Activated naive CD8-positive, alpha-beta T cell treated with anti-CD3 and anti-CD28 coated beads, Interleukin-2, amount 50 U/mL, for 24 hours (primary cell): Measurements from ENCODE around the gene RAP1GDS1.
A peak's percentile ranks its signal among the peaks of the same experiment; 100 is the strongest.

ENCODE experiments used
- ATAC-seq: fragments of 150-1000 bp; cut with Tn5 transposase; one replicate; pipeline ENCODE4 v1.10.0; 2021
- DNase-seq: peaks from one replicate; pipeline ENCODE4 v3.0.0; 2021
- H3K27ac Mint-ChIP-seq: one replicate; pipeline ENCODE4 v1.8.0; 2021; ENCODE audit warnings: mild to moderate bottlenecking, mixed read lengths
- H3K27me3 Mint-ChIP-seq: one replicate; pipeline ENCODE4 v1.8.0; 2021; ENCODE audit warnings: mixed read lengths
- H3K36me3 Mint-ChIP-seq: one replicate; pipeline ENCODE4 v1.8.0; 2021; ENCODE audit warnings: low read depth, mixed read lengths
- H3K4me1 Mint-ChIP-seq: one replicate; pipeline ENCODE4 v1.8.0; 2021; ENCODE audit warnings: mixed read lengths
- H3K4me3 Mint-ChIP-seq: one replicate; pipeline ENCODE4 v1.8.0; 2021; ENCODE audit warnings: mild to moderate bottlenecking, moderate library complexity, mixed read lengths
- H3K9me3 Mint-ChIP-seq: one replicate; pipeline ENCODE4 v1.8.0; 2021; ENCODE audit warnings: mixed read lengths

Gene RAP1GDS1

DNA sequence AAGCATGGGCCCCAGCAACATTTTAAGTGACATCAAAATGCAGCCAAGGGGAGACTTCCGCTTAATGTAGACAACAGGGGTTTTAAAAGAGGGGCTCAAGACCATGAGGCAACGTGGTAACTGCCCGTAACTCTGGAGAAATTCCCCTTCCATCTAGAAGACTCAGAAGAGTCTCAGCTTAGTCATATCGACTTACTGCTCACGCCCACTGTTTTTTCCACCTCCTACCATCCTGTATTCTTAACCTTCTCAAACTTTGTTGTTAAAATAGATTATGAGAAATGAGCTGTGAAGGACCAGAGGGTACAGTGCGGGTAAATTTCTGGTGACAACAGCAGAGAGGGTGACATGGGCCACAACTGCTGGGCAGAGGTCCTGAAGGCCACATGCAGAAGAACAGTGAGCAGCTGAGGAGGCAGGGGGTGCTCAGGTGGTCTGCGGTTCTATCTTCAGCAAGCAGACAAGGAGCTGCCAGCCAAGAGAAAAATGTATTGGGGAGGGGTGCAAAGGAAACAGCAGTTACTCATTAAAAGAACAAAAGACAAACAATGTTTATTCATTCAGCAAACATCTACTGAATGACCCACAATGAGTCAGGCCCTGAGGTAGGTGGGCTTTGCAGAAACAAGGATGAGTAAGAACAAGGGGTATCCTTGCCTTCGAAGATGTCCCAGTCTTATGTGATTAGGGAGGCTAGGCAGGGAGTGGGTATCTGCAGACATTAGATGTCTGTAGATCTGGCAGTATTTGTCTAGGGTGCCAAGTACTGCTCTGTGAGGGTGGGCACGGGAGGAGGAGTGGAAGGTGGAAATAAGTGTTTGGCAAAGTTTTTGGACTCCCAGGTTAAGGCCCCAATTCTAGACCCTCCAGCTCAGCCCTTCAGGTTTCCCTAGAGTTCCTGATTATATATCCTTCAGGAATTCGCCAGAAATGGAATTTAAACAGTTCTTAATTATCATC, 221.9 kb downstream of the RAP1GDS1 start:
- Mint-ChIP-seq H3K4me1 (peaks cover 71% of the 10 kb centered on the region), H3K4me3 (peak overlapping the region; percentile 60)
- peak; percentile 87 for ATAC-seq

DNA sequence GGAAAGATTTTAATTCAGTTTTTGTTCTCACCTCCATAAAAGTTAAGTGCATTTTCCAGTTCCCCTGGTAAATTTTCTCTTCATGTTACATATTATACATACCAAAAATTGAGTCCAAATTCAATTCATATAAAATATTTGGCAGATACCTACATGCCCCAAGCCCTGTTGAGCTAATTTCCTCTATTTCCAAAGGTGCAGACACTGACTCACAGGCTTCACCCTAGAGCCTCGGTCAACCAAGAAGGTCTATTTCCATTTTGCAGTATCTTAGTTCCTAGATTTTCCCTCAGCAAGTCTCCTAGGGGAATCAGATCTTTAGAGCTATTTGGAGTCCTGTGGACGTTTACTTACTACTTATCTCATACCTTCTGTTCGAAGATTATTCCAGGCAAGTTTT, 222.8 kb downstream of the RAP1GDS1 start:
- peaks cover 68% of the 10 kb centered on the region for H3K4me1 Mint-ChIP-seq
- peaks cover 15% of the 10 kb centered on the region for H3K36me3 Mint-ChIP-seq
- ATAC-seq, result no peak
- no peaks in the 10 kb centered on the region for H3K9me3 Mint-ChIP-seq
- peak overlapping the region; percentile 99 for H3K27ac Mint-ChIP-seq
- H3K4me3 Mint-ChIP-seq, result peak overlapping the region; percentile 4
- DNase-seq, result no peak
- H3K27me3 Mint-ChIP-seq, result no peaks in the 10 kb centered on the region

More for the DNA sequence above, 221.9 kb downstream of the RAP1GDS1 start:
- Mint-ChIP-seq H3K9me3 (no peaks in the 10 kb centered on the region), H3K27me3 (no peaks in the 10 kb centered on the region), H3K36me3 (peaks cover 19% of the 10 kb centered on the region), H3K27ac (peak overlapping the region; percentile 99)
- DNase-seq, result peak; percentile 39

DNA sequence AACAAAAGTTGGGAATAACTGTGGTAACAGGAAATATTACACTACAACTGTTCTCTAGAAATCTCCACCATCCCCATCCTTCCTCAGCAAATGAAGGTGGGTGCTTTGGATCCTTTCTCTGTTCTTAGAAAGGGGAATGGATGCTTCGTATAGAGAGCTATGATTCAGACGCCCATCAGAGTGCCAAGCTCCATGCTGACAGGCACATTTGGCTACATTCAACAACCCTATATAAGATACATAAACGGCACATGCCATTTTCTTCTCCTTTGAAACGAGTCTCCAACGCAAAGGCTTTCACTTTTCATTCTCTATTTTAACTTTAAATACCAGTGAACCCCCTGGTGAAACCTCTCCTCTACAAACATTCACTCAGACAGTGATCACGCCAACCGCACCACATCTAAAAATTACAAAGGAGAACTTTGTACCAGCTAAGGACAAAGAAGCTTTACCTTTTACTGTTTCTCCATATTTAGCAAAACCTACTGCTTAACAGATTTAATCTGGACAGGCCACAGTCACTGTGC, 224.7 kb downstream of the RAP1GDS1 start:
- H3K27me3 Mint-ChIP-seq, result no peaks in the 10 kb centered on the region
- ATAC-seq (peak; percentile 5), DNase-seq (no peak)
- H3K36me3 Mint-ChIP-seq, result peaks cover 20% of the 10 kb centered on the region
- peak overlapping the region; percentile 66 for H3K27ac Mint-ChIP-seq
- no peaks in the 10 kb centered on the region for H3K9me3 Mint-ChIP-seq
- peak overlapping the region; percentile 22 for H3K4me3 Mint-ChIP-seq
- H3K4me1 Mint-ChIP-seq, result peaks cover 58% of the 10 kb centered on the region

GRCh38 chr4:98490251-98490650, 229.1 kb downstream of the RAP1GDS1 start:
- DNase-seq (no peak), ATAC-seq (no peak)
- H3K4me3 Mint-ChIP-seq, result no peak overlapping the region
- no peaks in the 10 kb centered on the region for H3K9me3 Mint-ChIP-seq
- H3K27me3 Mint-ChIP-seq, result no peaks in the 10 kb centered on the region
- peaks cover 13% of the 10 kb centered on the region for H3K36me3 Mint-ChIP-seq
- peaks cover 34% of the 10 kb centered on the region for H3K4me1 Mint-ChIP-seq
- no peak overlapping the region for H3K27ac Mint-ChIP-seq

- no peak overlapping the region for H3K4me3 Mint-ChIP-seq
- peaks cover 5% of the 10 kb centered on the region for H3K36me3 Mint-ChIP-seq
- H3K4me1 Mint-ChIP-seq, result peaks cover 17% of the 10 kb centered on the region
- DNase-seq, result no peak
- no peaks in the 10 kb centered on the region for H3K27me3 Mint-ChIP-seq
- H3K27ac Mint-ChIP-seq, result no peak overlapping the region
- ATAC-seq, result no peak
- no peaks in the 10 kb centered on the region for H3K9me3 Mint-ChIP-seq
These were observed 230.8 kb downstream of the RAP1GDS1 start for GRCh38 chr4:98491899-98492559.

DNA sequence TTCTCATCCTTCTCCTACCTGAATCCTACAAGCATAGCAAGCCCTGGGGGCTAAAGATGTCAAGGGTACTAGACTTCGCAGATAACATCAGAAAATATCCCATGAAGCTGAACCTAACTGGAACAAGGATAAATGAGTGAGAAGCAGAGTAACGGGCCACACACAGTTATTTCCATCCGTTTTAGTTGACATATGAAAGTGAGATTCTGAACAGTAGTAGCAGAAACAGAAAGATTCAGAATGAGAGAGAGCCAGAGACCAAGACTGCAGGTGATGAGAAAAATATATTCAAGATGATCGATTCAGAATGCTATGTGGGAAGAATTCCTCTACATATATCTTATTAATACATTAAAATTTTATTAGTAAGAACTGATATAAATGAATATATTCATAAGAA, 232.1 kb downstream of the RAP1GDS1 start:
- peaks cover 15% of the 10 kb centered on the region for H3K4me1 Mint-ChIP-seq
- H3K4me3 Mint-ChIP-seq, result no peak overlapping the region
- DNase-seq (no peak), ATAC-seq (no peak)
- H3K27ac Mint-ChIP-seq, result no peak overlapping the region
- H3K36me3 Mint-ChIP-seq, result peaks cover 5% of the 10 kb centered on the region
- no peaks in the 10 kb centered on the region for H3K9me3 Mint-ChIP-seq
- no peaks in the 10 kb centered on the region for H3K27me3 Mint-ChIP-seq
